ENCODE results near the gene EMID1.

EMID1 gene

GRCh38 chr22:29260601-29261315 is 55.1 kb downstream of the EMID1 start:
- DNase-seq (ENCODE audit: low read depth), result no peak

GRCh38 chr22:29263791-29264276 is 58.1 kb downstream of the EMID1 start:
- DNase-seq (ENCODE audit: low read depth), result no peak

GRCh38 chr22:29265305-29265704 is 59.6 kb downstream of the EMID1 start:
- DNase-seq (ENCODE audit: low read depth), result no peak

- no peak for DNase-seq (ENCODE audit: low read depth)
Measured at GRCh38 chr22:29265929-29266328, 60.2 kb downstream of the EMID1 start.

GRCh38 chr22:29266564-29267461 is 61.1 kb downstream of the EMID1 start:
- no peak for DNase-seq (ENCODE audit: low read depth)

- no peak for DNase-seq (ENCODE audit: low read depth)
Measured at GRCh38 chr22:29267462-29267857, 61.8 kb downstream of the EMID1 start.

- peak; percentile 95 for DNase-seq (ENCODE audit: low read depth)
Measured at GRCh38 chr22:29267858-29268510, 62.3 kb downstream of the EMID1 start, which contains the start of the genes EWSR1 and RHBDD3. EWSR1 (plus strand) TSS chr22:29268268; CDS start chr22:29268337, 69 bp downstream. RHBDD3 (minus strand) TSS chr22:29267981; CDS start chr22:29265626, 2,355 bp downstream.

- DNase-seq (ENCODE audit: low read depth), result peak; percentile 34
Measured at GRCh38 chr22:29268511-29269229, 63.0 kb downstream of the EMID1 start.

- no peak for DNase-seq (ENCODE audit: low read depth)
Measured at GRCh38 chr22:29269230-29269604, 63.5 kb downstream of the EMID1 start.

- no peak for DNase-seq (ENCODE audit: low read depth)
Measured at GRCh38 chr22:29269731-29270474, 64.2 kb downstream of the EMID1 start.

- no peak for DNase-seq (ENCODE audit: low read depth)
Measured at GRCh38 chr22:29270475-29271271, 65.0 kb downstream of the EMID1 start.

GRCh38 chr22:29272624-29273023 is 66.9 kb downstream of the EMID1 start:
- no peak for DNase-seq (ENCODE audit: low read depth)

- no peak for DNase-seq (ENCODE audit: low read depth)
Measured at GRCh38 chr22:29275167-29275566, 69.5 kb downstream of the EMID1 start.

GRCh38 chr22:29275819-29276565 is 70.3 kb downstream of the EMID1 start:
- no peak for DNase-seq (ENCODE audit: low read depth)

GRCh38 chr22:29277927-29278326 is 72.2 kb downstream of the EMID1 start:
- DNase-seq (ENCODE audit: low read depth), result no peak

GRCh38 chr22:29284196-29284595 is 78.5 kb downstream of the EMID1 start:
- no peak for DNase-seq (ENCODE audit: low read depth)

GRCh38 chr22:29288837-29289236 is 83.1 kb downstream of the EMID1 start:
- DNase-seq (ENCODE audit: low read depth), result no peak

GRCh38 chr22:29290061-29290460 is 84.4 kb downstream of the EMID1 start:
- no peak for DNase-seq (ENCODE audit: low read depth)

- DNase-seq (ENCODE audit: low read depth), result no peak
Measured at GRCh38 chr22:29291215-29291614, 85.5 kb downstream of the EMID1 start.
